Measurements from ENCODE around the gene RSPO3. TPM values are rescaled to one million over a fixed set of nuclear protein-coding genes. Genes with fewer than 3 reads are reported as not detected.

RSPO3 gene
- total RNA-seq, 1 experiment from 2014 or later = 0.11 TPM

GRCh38 chr6:127198549-127198948 is 80.1 kb downstream of the RSPO3 start:
- H3K27me3 Mint-ChIP-seq (ENCODE audit: insufficient read depth, unreplicated experiment) = peaks cover 6% of the 10 kb centered on the region
- peaks cover 6% of the 10 kb centered on the region for H3K4me1 Mint-ChIP-seq (ENCODE audit: low read depth, unreplicated experiment)
- DNase-seq = no peak
- no peak overlapping the region for H3K27ac Mint-ChIP-seq (ENCODE audit: unreplicated experiment)
- Histone ChIP-seq H3K4me1 (no peaks in the 10 kb centered on the region), H3K27me3 (replicated peaks; ENCODE audit: control insufficient read depth, insufficient read depth, low read length) (no peaks in the 10 kb centered on the region; the same call in 1 of the 2 replicates), H3K9me3 (no peaks in the 10 kb centered on the region), H3K4me3 (ENCODE audit: low read depth, low read length) (no peak overlapping the region), H3K36me3 (ENCODE audit: control insufficient read depth, insufficient read depth, low read length) (no peaks in the 10 kb centered on the region)
- H3K9me3 Mint-ChIP-seq (ENCODE audit: unreplicated experiment) = no peaks in the 10 kb centered on the region
- ChIA-PET POLR2A (no interaction called here), CTCF (no interaction called here)
- intact Hi-C loops (cut with micrococcal nuclease; ENCODE audit: unreplicated experiment) = loop anchor here (10.0 kb wide), 1 partner anchor 394 kb away; no protein-coding TSS in a partner anchor
- H3K36me3 Mint-ChIP-seq (ENCODE audit: insufficient read depth, unreplicated experiment) = no peaks in the 10 kb centered on the region
- H3K4me3 Mint-ChIP-seq (ENCODE audit: unreplicated experiment) = no peak overlapping the region
- TF ChIP-seq CTCF (IDR thresholded peaks at IDR 0.05; ENCODE audit: insufficient read depth in 1 of 2, low read depth in 1 of 2, low read length in 1 of 2, severe bottlenecking in 1 of 2, unreplicated experiment in 1 of 2) = no peak
- no TSS peak for BruUV-seq (replicated peaks)

- H3K27me3 ChIP-seq (replicated peaks; ENCODE audit: control insufficient read depth, insufficient read depth, low read length) = no peaks in the 10 kb centered on the region; the same call in 1 of the 2 replicates
- no peaks in the 10 kb centered on the region for H3K4me1 ChIP-seq
- CTCF ChIA-PET = no interaction called here
- H3K4me1 Mint-ChIP-seq (ENCODE audit: low read depth, unreplicated experiment) = peaks cover 6% of the 10 kb centered on the region
- intact Hi-C loops (cut with micrococcal nuclease; ENCODE audit: unreplicated experiment) = loop anchor here (10.0 kb wide), 1 partner anchor 395 kb away; no protein-coding TSS in a partner anchor
- BruUV-seq (replicated peaks) = no TSS peak
- no peak for TF ChIP-seq CTCF (IDR thresholded peaks at IDR 0.05; ENCODE audit: insufficient read depth in 1 of 2, low read depth in 1 of 2, low read length in 1 of 2, severe bottlenecking in 1 of 2, unreplicated experiment in 1 of 2)
- no peaks in the 10 kb centered on the region for H3K9me3 ChIP-seq
- no peaks in the 10 kb centered on the region for H3K9me3 Mint-ChIP-seq (ENCODE audit: unreplicated experiment)
- no peak overlapping the region for H3K4me3 Mint-ChIP-seq (ENCODE audit: unreplicated experiment)
- no peaks in the 10 kb centered on the region for H3K36me3 Mint-ChIP-seq (ENCODE audit: insufficient read depth, unreplicated experiment)
- POLR2A ChIA-PET = no interaction called here
- no peak overlapping the region for H3K4me3 ChIP-seq (ENCODE audit: low read depth, low read length)
- DNase-seq = no peak
- H3K27me3 Mint-ChIP-seq (ENCODE audit: insufficient read depth, unreplicated experiment) = peaks cover 6% of the 10 kb centered on the region
- no peaks in the 10 kb centered on the region for H3K36me3 ChIP-seq (ENCODE audit: control insufficient read depth, insufficient read depth, low read length)
- no peak overlapping the region for H3K27ac Mint-ChIP-seq (ENCODE audit: unreplicated experiment)
Measured at GRCh38 chr6:127199470-127199869, 81.0 kb downstream of the RSPO3 start.

GRCh38 chr6:127200114-127200513 is 81.6 kb downstream of the RSPO3 start:
- CTCF ChIA-PET = no interaction called here
- H3K4me3 Mint-ChIP-seq (ENCODE audit: unreplicated experiment) = no peak overlapping the region
- BruUV-seq (replicated peaks) = no TSS peak

More at GRCh38 chr6:127200114-127200513, 81.6 kb downstream of the RSPO3 start:
- H3K9me3 Mint-ChIP-seq (ENCODE audit: unreplicated experiment) = no peaks in the 10 kb centered on the region
- DNase-seq = no peak
- POLR2A ChIA-PET = no interaction called here
- H3K27ac Mint-ChIP-seq (ENCODE audit: unreplicated experiment) = no peak overlapping the region
- Histone ChIP-seq H3K4me3 (ENCODE audit: low read depth, low read length) (no peak overlapping the region), H3K36me3 (ENCODE audit: control insufficient read depth, insufficient read depth, low read length) (no peaks in the 10 kb centered on the region), H3K27me3 (replicated peaks; ENCODE audit: control insufficient read depth, insufficient read depth, low read length) (no peaks in the 10 kb centered on the region; the same call in 1 of the 2 replicates), H3K4me1 (no peaks in the 10 kb centered on the region), H3K9me3 (no peaks in the 10 kb centered on the region)
- peaks cover 6% of the 10 kb centered on the region for H3K4me1 Mint-ChIP-seq (ENCODE audit: low read depth, unreplicated experiment)
- peaks cover 6% of the 10 kb centered on the region for H3K27me3 Mint-ChIP-seq (ENCODE audit: insufficient read depth, unreplicated experiment)
- H3K36me3 Mint-ChIP-seq (ENCODE audit: insufficient read depth, unreplicated experiment) = no peaks in the 10 kb centered on the region
- no peak for TF ChIP-seq CTCF (IDR thresholded peaks at IDR 0.05; ENCODE audit: insufficient read depth in 1 of 2, low read depth in 1 of 2, low read length in 1 of 2, severe bottlenecking in 1 of 2, unreplicated experiment in 1 of 2)
- intact Hi-C loops (cut with micrococcal nuclease; ENCODE audit: unreplicated experiment) = no loop called here
